ENCODE data around the gene MAD1L1.
"Not testable (repeated sequence)": the region's sequence is repeated elsewhere in the genome, so short reads cannot be mapped to it uniquely, and the experiment has no call there.

Gene MAD1L1

GRCh38 chr7:1869452-1870130, 363.2 kb downstream of the MAD1L1 start:
- no peak for DNase-seq (ENCODE audit: low read depth, low spot score)
- H3K4me3 ChIP-seq (ENCODE audit: low read length) = no peak overlapping the region

DNA sequence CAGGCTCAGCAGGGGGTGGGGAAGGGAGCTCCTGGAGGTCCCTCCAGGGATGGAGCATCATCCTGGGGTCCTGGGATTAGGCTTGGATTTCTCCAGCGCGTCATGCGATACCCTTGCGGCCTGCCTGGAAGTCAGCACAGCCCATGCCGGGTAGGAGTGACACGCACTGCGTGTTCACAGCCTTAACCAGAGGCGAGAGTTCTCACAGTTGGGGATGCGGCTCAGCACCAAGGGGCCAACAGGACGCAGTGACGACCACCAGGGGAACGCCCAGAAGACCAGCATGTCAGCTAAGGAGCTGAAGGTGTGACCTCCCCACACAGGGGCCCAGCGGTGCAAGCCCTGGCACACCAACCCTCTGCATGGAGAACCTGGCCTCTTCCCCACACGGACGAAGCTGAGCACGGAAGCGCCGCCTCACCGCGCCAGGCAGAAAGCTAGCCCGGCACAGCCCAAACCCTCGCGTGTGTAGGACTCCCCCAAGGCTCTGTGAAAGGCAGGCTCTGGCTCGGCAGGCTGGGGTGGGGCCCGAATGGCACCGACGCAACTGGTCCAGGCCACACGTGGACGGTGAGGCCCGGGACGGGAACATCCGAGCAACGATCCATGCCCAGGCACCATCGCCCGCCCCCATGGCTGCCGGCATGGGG, 364.1 kb downstream of the MAD1L1 start:
- no peak overlapping the region for H3K4me3 ChIP-seq (ENCODE audit: low read length)
- no peak for DNase-seq (ENCODE audit: low read depth, low spot score)

GRCh38 chr7:1867370-1868260, 365.1 kb downstream of the MAD1L1 start:
- DNase-seq (ENCODE audit: low read depth, low spot score) = no peak
- H3K4me3 ChIP-seq (ENCODE audit: low read length) = no peak overlapping the region

- no peak for DNase-seq (ENCODE audit: low read depth, low spot score)
- no peak overlapping the region for H3K4me3 ChIP-seq (ENCODE audit: low read length)
These were observed 366.1 kb downstream of the MAD1L1 start for GRCh38 chr7:1866601-1867000.

- DNase-seq (ENCODE audit: low read depth, low spot score) = no peak
- H3K4me3 ChIP-seq (ENCODE audit: low read length) = no peak overlapping the region
These were observed 367.0 kb downstream of the MAD1L1 start for GRCh38 chr7:1865571-1866255.

- no peak overlapping the region for H3K4me3 ChIP-seq (ENCODE audit: low read length)
These were observed 367.7 kb downstream of the MAD1L1 start for GRCh38 chr7:1865000-1865555.

DNA sequence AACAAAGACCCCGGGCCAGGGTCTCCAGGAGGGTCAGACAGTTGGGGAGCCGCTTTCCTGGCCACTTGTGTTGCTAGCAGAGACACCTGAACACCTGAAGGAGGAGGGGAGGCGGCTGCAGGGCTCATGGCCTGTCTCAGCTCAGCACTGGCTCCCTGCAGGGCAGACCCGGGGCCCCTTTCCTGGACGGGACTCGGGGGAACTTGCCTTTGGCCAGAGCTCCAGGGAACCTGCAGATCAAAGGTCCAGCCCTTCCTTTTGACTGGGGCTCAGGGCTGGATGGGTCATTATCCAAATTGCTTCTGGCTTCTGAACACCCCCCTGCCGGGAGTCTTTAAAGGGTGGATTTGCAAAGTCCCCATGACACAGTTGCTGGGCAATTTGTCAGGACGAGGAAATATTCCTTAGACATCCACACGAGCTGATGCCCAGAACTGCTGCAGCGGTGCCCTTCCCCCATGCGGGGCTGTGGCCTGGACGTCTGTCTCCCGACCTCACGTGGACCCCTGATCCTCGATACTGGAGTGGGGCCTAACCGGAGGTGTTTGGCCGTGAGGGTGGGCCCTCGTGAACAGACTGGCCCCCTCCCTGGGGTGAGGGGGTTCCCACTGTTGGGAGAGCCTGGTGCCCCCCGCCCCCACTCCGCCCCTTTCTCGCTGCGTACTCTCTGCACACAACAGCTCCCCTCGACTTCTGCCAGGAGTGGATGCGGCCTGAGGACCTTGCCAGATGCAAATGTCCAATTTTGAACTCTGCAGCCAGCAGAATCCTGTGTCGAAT, 368.4 kb downstream of the MAD1L1 start:
- H3K4me3 ChIP-seq (ENCODE audit: low read length) = no peak overlapping the region
- no peak for DNase-seq (ENCODE audit: low read depth, low spot score)

More at GRCh38 chr7:1865000-1865555, 367.7 kb downstream of the MAD1L1 start:
- DNase-seq (ENCODE audit: low read depth, low spot score) = no peak

GRCh38 chr7:1863091-1863900, 369.4 kb downstream of the MAD1L1 start:
- no peak overlapping the region for H3K4me3 ChIP-seq (ENCODE audit: low read length)
- DNase-seq (ENCODE audit: low read depth, low spot score) = no peak

GRCh38 chr7:1862560-1862959, 370.2 kb downstream of the MAD1L1 start:
- no peak overlapping the region for H3K4me3 ChIP-seq (ENCODE audit: low read length)
- no peak for DNase-seq (ENCODE audit: low read depth, low spot score)

- no peak overlapping the region for H3K4me3 ChIP-seq (ENCODE audit: low read length)
- DNase-seq (ENCODE audit: low read depth, low spot score) = no peak
These were observed 370.8 kb downstream of the MAD1L1 start for GRCh38 chr7:1861799-1862458.

DNA sequence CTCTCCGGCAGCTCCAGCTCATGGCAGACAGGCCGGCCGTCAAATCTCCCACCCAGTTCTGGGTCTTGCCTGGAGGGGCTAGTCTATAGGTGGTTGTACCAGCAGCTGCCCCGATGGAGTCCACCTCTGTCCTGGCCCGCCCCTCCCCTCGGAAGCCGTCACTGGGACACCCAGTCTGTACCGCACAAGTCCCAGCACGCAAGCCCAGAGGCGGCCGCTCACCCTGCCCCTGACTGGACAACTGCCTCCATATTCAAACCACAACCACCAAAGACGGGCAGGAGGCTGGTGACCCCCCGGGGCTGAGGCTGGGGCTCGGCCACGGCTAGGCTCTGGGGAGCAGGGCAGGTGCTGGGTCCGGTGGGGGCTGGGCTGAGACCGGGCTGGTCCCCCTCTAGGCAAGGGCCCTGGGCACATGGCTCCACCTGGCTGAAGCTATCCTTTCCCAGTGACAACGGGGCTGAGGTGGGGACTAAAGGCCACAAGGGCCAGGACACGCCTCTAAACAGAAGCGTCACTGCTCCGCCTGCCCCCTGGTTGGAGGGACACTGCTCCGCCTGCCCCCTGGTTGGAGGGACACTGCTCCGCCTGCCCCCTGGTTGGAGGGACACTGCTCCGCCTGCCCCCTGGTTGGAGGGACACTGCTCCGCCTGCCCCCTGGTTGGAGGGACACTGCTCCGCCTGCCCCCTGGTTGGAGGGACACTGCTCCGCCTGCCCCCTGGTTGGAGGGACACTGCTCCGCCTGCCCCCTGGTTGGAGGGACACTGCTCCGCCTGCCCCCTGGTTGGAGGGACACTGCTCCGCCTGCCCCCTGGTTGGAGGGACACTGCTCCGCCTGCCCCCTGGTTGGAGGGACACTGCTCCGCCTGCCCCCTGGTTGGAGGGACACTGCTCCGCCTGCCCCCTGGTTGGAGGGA, 371.6 kb downstream of the MAD1L1 start:
- not testable (repeated sequence) for H3K4me3 ChIP-seq (ENCODE audit: low read length); DNase-seq (ENCODE audit: low read depth, low spot score)

- H3K4me3 ChIP-seq (ENCODE audit: low read length) = no peak overlapping the region
- no peak for DNase-seq (ENCODE audit: low read depth, low spot score)
These were observed 373.3 kb downstream of the MAD1L1 start for GRCh38 chr7:1859266-1860035.

- no peak for DNase-seq (ENCODE audit: low read depth, low spot score)
- no peak overlapping the region for H3K4me3 ChIP-seq (ENCODE audit: low read length)
These were observed 374.1 kb downstream of the MAD1L1 start for GRCh38 chr7:1858435-1859265.

- no peak overlapping the region for H3K4me3 ChIP-seq (ENCODE audit: low read length)
- no peak for DNase-seq (ENCODE audit: low read depth, low spot score)
These were observed 375.0 kb downstream of the MAD1L1 start for GRCh38 chr7:1857487-1858421.
